Measurements from ENCODE around the gene TMEM184B.

Gene TMEM184B

DNA sequence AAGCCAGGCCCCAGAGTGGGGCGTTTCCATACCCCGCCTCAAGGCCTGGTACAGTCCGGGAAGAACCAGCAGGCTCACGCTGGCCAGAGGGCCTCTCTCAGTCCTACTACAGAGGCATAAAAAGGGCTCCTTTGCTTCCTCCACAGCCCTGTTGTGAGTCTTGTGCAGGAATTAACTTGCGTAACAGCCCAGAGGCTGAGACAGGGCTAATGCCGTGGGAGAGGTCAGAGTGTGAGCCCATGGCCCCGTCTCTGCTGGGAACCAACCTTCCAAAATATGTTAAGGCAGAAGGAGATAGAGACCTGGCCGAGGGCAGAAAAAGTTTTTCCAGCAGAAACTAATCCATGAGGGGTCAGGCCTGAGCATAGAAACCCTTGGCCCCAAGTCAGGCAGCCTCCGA is 19.9 kb upstream of the TMEM184B start:
- TF ChIP-seq, protein P1, sequence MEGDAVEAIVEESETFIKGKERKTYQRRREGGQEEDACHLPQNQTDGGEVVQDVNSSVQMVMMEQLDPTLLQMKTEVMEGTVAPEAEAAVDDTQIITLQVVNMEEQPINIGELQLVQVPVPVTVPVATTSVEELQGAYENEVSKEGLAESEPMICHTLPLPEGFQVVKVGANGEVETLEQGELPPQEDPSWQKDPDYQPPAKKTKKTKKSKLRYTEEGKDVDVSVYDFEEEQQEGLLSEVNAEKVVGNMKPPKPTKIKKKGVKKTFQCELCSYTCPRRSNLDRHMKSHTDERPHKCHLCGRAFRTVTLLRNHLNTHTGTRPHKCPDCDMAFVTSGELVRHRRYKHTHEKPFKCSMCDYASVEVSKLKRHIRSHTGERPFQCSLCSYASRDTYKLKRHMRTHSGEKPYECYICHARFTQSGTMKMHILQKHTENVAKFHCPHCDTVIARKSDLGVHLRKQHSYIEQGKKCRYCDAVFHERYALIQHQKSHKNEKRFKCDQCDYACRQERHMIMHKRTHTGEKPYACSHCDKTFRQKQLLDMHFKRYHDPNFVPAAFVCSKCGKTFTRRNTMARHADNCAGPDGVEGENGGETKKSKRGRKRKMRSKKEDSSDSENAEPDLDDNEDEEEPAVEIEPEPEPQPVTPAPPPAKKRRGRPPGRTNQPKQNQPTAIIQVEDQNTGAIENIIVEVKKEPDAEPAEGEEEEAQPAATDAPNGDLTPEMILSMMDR (IDR thresholded peaks at IDR 0.05; ENCODE audit: low read depth, low read length): no peak
- no peak overlapping the region for H3K4me3 ChIP-seq (ENCODE audit: low read depth, low read length)
- in situ Hi-C loops (cut with HindIII; ENCODE audit: low sequenced_read_pairs): no loop called here
- no peak for DNase-seq (ENCODE audit: low read depth, low spot score)

DNA sequence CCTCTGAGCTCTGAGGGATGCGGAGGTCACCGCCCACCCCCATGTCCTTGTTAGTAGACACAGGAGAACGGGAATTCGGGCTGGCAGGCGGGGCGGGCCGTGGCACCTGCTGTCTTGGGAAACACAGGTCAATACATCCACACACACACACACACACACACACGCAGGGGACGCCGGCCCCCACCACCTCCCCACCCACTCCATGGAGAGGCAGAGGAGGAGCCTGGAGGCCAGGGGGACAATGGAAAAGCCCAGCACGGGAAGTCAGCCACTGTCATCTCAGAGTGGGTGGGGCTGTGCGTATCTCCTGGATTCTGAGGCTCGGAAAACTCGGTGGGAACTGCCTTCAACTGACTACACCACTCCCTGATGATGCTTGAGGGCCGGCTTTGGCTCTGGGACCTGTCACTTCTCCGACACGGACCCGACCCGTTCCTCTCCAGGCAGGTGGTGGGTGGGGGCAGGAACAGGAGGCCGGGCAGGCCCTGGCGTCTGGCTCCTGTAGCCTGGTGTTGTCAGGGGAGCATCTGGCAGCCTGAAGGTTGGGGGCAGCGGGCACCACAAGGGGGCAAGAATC is 18.5 kb upstream of the TMEM184B start:
- TF ChIP-seq, protein P1 (IDR thresholded peaks at IDR 0.05; ENCODE audit: low read depth, low read length): peak; percentile 7
- DNase-seq (ENCODE audit: low read depth, low spot score): no peak
- in situ Hi-C loops (cut with HindIII; ENCODE audit: low sequenced_read_pairs): no loop called here
- H3K4me3 ChIP-seq (ENCODE audit: low read depth, low read length): no peak overlapping the region

DNA sequence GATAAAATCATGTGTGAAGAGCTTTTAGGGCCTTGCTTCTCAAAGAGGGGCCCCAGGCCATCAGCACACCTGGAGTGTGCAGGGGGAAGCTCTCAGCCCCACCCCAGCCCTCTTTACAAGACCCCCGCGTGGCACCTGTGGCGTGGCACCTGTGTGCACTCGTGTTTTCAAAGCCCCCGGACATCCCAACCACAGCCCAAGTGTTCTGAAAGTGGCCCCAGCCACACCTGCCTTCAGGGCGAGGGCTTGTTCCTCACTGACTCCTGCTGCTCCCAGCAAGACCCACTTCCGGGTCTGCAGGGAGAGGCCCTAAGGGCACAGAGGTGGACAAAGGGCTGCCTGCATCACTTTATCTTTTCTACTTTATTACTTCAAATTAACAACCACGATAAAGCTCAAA is 17.5 kb upstream of the TMEM184B start:
- H3K4me3 ChIP-seq (ENCODE audit: low read depth, low read length): no peak overlapping the region
- no peak for DNase-seq (ENCODE audit: low read depth, low spot score)
- in situ Hi-C loops (cut with HindIII; ENCODE audit: low sequenced_read_pairs): no loop called here
- TF ChIP-seq, protein P1 (IDR thresholded peaks at IDR 0.05; ENCODE audit: low read depth, low read length): no peak

DNA sequence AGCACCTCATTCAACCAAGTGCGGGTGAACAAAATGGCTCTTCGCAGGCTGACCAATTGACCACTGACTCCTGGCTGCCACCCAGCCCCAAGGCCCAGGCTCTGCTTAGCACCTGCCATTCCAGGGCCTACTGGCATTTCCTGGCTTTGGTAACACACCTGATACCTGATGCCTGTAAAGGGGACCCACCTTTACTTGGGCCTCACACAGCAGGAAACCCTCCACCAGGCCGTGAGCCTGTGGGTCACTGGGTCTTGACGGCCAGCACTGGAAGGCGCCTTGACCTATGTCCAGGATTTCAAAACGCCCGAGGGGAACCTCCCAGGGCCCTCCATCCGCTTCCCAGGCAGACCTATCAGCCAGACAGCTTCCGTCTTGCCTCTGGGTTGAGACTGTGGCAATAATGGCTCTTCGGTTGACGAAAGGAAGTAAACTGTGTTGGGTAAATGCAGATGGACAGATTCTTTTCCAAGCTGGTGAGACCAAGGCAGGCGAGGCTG is 16.8 kb upstream of the TMEM184B start:
- TF ChIP-seq, protein P1 (IDR thresholded peaks at IDR 0.05; ENCODE audit: low read depth, low read length): no peak
- DNase-seq (ENCODE audit: low read depth, low spot score): no peak
- in situ Hi-C loops (cut with HindIII; ENCODE audit: low sequenced_read_pairs): no loop called here
- H3K4me3 ChIP-seq (ENCODE audit: low read depth, low read length): no peak overlapping the region

DNA sequence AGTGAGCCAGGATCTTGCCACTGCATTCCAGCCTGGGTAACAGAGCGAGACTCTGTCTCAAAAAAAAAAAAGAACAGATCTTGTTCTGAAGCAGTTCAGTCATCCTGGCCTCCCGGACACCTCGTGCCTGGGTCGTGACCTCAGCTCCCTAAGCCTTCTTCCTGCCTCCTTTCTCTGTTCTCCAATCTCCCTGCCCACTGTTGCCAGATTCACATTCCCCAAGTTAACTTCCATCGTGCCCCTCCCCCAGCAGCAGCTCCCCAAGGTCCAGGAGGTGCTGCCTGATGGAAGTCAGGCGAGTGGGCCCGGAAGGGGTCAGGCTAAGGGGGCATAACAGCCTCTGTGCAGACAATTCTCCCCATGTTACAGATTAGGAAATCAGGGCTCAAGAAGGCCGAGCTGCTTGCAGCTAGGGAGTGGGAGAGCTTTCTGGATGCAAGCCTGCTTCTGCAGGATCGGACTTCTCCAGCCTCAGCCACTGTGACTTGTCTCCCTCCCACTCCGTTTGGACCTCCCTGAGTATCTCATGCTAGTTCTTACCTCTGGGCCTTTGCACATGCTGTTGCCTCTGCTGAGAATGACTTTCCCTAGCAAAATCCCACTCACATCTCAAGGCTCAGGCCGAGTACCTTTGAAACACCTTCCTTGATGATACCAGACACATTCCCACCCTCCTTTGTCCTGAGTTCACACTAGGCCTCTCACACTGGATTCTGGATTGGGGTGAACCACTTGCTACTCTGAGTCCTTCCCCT is 14.3 kb upstream of the TMEM184B start:
- in situ Hi-C loops (cut with HindIII; ENCODE audit: low sequenced_read_pairs): no loop called here
- no peak overlapping the region for H3K4me3 ChIP-seq (ENCODE audit: low read depth, low read length)
- TF ChIP-seq, protein P1 (IDR thresholded peaks at IDR 0.05; ENCODE audit: low read depth, low read length): no peak
- no peak for DNase-seq (ENCODE audit: low read depth, low spot score)

DNA sequence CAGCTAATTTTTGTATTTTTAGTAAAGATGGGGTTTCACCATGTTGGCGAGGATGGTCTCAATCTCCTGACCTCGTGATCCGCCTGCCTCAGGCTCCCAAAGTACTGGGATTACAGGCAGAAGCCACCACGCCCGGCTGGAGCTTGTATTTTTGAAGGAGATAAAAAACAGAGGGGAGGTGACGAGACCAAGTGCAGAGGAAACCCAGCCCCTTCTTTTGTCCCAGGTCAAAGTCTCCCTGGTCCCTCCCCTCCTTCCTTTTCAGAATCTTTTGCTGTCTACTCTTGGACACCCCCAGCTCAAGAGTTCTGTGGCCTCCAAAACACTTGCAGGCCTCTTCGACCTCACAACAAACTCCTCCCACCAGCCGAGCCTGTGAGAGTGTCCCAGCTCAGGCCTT is 12.2 kb upstream of the TMEM184B start:
- in situ Hi-C loops (cut with HindIII; ENCODE audit: low sequenced_read_pairs): no loop called here
- TF ChIP-seq, protein P1 (IDR thresholded peaks at IDR 0.05; ENCODE audit: low read depth, low read length): no peak
- no peak for DNase-seq (ENCODE audit: low read depth, low spot score)
- H3K4me3 ChIP-seq (ENCODE audit: low read depth, low read length): no peak overlapping the region

All from astrocyte of the spinal cord (primary cell).